Stimulated activated CD8-positive, alpha-beta memory T cell treated with anti-CD3 and anti-CD28 coated beads, Interleukin-4, amount 100 ng/mL, for 48 hours (primary cell): ENCODE measurements around the gene CLDN20.
"Not testable (repeated sequence)": the region's sequence is repeated elsewhere in the genome, so short reads cannot be mapped to it uniquely, and the experiment has no call there.

Experiments used
- DNase-seq: peaks from one replicate; pipeline ENCODE4 v3.0.0-alpha.2; 2020

The CLDN20 gene

DNA sequence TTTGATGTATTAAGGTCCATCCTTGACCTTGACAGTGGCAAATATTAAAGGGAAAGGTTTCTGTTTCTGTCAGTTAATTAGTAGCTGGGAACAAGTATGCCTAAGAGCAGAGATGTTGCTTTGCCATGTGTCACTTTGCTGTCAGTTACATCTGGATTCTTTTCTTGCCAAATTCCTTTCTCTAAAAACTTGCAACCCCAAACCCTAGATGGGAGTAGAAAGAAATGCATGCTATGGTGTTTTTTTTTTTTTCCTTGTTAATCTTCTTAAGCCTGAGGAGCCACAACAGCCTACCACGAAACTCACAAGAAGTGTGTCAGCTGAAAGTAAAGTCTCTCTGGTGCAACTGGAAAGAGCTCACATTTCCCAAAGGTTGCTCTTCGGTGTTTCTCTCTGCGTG lies 18.0 kb upstream of the CLDN20 start:
- no peak for DNase-seq

DNA sequence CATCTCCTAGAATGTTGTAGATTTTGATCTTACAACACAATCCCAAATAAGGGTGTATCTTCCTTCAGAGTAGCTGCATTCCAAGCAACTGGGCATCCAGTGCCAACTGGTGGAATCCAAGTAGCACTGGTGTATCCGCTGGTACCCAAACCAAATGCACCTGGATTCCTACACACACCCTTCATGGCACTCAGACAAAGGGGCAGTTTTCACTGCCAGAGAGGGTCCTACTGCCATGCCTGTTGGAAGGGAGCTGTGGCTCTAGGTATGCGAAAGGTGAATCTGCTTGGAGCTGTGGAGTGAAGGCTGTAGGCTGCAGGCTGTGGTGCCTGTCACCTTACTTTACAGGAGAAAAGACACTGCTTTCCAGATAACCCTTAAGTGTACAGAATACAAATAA lies 17.0 kb upstream of the CLDN20 start:
- no peak for DNase-seq

- no peak for DNase-seq
Measured at GRCh38 chr6:155247618-155248007, 16.2 kb upstream of the CLDN20 start.

- peak; percentile 48 for DNase-seq
Measured at GRCh38 chr6:155248008-155249001, 15.5 kb upstream of the CLDN20 start.

DNA sequence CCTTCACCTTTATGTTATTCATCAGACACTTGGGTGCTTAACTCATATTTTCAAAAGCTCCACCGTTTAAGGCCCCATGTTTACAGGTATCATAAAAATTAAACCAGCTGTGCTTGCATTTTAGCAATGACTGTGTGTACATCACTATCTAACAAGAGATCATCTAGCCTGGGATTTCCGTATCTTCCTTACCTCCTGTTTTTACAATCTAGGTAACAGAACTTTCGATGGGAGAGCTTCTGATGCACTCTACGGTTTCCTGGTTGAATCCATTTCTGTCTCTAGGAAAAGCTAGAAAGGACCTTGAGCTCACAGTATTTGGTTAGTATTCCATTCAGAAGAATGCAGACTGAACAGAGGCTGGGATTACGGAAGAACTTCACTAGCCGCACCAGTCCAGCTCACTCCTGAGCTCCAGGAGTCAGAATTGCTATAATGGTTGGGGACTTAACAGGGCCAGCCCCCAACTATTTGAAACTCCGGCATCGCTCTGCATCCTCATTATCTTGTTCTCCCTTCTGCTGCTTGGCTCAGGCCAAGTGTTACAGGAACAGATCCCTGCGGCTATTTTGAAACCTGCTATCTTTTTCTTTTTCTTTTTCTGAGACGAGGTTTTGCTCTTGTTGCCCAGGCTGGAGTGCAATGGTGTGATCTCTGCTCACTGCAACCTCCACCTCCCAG lies 13.0 kb upstream of the CLDN20 start:
- DNase-seq = no peak

GRCh38 chr6:155252581-155252980 lies 11.2 kb upstream of the CLDN20 start:
- DNase-seq = no peak

DNA sequence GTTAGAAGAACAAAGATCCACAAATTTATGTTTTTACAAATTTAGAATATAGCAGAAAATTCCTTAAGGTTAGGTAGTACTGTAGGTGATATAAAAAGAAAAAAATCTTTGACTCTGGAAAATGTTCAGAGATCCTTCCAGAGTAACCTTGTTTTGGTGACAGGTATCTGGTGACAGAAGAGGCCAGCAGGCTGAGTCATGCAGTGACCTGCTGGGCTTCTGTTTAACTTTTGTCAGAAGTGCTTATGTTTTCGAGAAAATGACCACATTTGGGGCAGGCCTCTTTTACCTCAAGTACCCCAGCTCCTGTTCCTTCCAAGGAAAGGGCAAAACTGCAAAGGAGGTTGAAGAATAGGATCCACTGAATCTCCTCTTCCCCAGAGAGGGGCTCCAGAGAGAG lies 10.5 kb upstream of the CLDN20 start:
- DNase-seq = no peak

- no peak for DNase-seq
Measured at GRCh38 chr6:155254139-155254538, 9.7 kb upstream of the CLDN20 start.

GRCh38 chr6:155256122-155256795 lies 7.6 kb upstream of the CLDN20 start:
- DNase-seq = no peak

- no peak for DNase-seq
Measured at GRCh38 chr6:155257796-155258195, 6.0 kb upstream of the CLDN20 start.

DNA sequence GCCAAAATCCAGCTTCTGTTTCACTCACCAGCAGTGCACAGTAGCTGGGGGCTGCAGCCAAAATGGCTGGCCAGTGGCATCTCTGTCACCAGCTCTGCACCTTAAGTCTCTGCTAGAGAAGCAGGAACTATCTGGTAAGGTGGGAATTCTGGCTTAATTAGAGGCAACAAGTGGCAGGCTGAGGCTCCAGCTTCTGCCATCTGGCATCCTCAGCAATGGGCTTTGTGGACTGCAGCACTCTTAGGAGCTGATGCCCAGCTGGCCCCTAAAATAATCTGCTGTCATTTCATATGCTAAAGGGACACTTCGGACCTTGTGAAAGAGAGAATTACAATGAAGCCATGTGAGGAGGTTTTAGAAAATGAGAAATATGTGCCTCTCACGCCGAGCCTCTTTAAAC lies 4.6 kb upstream of the CLDN20 start:
- DNase-seq = no peak

DNA sequence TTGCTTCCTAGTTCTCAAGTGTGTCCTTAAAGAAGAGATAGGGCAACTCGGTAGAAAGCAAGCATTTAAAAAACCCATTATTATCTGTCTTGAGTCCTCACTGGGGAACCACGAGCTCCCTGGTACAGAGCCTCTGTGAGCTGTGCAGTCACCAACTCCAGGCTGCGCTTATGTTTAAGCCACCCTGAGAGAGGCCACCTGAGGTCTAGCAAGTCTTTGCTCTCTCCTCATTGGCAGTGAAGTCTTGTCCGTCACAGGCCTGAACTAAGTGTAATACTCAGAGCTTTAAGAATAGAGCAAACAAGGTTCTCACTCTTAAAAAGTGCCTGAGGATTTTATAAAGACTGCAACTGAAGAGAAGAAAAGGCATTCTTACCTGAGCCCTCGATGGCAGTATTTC lies 3.9 kb upstream of the CLDN20 start:
- no peak for DNase-seq

DNA sequence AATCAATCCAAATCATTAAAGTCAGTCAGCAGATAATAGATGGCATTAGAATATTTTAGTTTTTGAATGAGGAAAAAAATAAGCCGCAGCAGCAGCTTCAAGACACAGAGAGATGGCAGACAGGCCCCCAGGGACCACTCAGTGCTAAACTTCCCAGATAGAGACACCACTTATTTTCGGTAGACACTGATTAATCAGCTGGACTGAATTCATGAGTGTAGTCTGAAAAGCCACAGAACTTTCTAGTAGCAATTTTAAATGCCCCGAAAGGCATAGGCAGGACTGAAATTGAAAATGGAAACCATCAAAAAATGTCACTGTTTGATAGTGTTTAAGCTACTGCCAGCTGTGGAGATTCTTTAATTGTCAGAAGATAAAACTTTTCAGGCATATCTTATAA lies 3.1 kb upstream of the CLDN20 start:
- no peak for DNase-seq

GRCh38 chr6:155261111-155261900 lies 2.5 kb upstream of the CLDN20 start:
- no peak for DNase-seq

DNA sequence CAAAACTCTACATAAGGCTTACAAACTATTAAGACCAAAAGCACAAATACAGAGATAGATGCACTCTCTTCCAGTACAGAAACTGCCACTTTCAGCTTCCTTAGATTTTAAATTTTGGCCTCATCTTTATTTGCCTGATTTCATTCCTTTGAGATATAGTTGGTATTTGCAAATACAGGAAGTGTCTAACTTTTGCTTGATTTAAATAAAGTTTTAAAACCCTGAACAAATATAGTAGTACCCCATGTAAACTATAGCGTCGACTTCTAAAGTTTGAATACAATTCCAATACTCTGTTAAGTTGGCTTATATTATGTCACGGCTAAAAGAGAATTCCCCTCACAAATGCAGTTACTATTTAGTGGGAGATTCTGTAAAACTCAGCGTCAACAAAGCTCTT lies 1.2 kb upstream of the CLDN20 start:
- no peak for DNase-seq

- no peak for DNase-seq
Measured at GRCh38 chr6:155264693-155265320, 994 bp downstream of the CLDN20 start.

DNA sequence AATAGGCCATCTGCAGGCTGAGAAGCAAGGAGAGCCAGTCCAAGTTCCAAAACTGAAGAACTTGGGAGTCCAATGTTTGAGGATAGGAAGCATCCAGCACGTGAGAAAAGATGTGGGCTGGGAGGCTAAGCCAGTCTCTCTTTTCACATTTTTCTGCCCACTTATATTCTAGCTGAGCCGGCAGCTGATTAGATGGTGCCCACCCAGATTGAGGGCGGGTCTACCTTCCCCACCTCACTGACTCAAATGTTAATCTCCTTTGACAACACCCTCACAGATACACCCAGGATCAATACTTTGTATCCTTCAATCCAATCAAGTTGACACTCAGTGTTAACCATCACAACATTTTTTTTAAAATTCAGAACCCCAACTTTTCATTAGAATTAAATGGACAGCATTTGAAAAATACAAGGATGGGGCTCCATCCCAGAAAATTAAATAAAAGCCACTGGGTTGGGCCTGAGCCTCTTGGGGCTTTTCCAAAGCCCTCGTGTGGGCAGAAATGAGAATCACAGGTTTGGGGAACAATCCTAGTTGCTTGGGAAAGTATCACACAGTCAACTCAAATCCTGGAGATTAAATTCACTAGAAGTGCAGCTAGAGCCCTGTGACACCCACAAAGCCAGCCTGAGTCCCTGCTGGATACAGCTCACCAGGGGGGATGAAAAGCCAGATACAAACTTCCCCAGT lies 2.2 kb downstream of the CLDN20 start:
- DNase-seq = no peak

DNA sequence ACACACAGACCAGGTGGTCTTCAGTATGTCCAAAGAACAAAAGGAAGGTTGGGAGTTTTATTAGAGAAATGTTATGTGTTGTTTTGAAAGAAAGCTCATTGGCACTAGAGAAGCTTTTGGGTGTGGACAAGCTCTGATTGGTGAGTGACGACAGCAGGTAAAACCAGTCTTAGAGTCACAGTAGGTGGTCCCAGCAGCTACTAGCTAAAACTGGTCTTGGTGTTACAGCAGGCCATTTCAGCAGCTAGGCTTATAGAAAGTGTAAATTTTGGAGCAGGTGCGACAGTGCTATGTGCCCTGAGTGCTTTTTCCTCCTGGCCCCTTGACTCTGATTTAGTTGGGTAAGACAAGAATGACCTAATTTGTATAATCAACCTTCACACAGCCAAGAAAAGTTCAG lies 3.6 kb downstream of the CLDN20 start:
- no peak for DNase-seq

DNA sequence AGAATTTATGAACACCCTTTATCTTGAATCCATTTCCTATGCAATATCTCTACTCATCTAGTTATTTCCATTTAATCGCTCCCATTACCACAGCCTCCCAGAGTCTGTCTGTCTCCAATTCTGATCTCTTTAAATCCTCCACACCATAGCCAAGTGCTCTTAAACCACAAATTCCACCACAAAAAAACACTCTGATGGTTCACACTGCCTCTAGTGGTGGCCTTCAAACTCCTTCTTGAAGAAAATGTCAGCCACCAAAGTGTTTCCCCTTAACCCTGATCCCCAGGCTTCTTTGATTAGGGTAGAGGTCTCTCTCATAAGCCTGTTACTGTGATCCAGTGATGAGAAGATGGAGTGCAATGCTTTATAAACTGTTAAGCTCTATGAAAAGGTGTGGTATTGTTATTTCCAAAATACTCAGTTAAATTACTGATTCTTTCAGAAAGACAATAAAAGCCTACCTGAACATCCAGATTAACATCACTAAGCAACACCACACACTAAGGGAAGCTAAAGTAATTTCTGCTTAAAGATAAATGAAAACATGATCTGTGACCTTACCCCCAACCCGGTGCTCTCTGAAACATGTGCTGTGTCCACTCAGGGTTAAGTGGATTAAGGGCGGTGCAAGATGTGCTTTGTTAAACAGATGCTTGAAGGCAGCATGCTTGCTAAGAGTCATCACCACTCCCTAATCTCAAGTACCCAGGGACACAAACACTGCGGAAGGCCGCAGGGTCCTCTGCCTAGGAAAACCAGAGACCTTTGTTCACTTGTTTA lies 4.5 kb downstream of the CLDN20 start:
- not testable (repeated sequence) for DNase-seq

DNA sequence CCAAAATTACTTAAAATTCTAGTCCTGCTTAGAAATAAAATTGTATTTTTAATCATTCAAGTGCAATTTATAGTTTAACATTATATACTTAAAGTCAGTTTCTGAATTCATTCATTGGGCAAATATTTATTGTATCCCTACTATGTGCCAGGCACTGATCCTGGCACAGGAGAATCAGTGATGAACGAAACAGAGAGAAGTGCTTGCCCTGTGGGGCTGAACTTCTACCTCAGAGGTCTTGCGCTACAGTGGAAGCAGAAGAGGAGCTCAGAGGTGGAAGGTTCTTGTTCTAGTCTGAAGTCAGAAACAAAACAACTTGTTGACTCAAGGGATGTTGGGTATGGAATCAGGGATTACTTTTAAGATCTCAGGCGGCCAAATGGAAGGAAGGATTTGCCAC lies 6.0 kb downstream of the CLDN20 start:
- DNase-seq = no peak

DNA sequence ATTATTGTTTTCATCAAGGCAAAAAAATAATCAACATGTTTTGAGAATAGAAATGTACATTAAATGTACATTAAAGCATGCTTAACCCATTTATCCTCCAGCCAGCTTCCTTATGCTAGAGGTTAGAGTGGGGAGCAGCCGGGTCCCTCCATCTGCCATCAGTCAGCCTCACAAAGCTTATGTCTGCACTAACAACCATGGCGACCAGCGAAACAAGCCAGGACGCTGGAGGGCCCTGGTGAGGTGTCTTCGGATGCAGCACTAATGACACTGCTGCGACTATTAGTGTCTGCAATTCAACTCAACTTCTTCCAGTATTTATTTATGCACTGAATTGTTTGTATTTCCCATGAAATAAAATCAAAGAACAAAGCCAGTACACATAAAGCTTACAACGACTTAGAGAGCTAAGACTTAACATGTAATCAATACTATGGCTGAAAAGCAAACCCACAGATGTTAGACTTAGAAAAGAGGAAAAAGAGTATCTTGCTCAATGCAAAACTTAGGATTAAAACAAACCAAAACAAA lies 6.8 kb downstream of the CLDN20 start:
- DNase-seq = no peak
